ENCODE results near the gene SLC39A6.

- TF ChIP-seq EP300 (IDR thresholded peaks at IDR 0.05; ENCODE audit: borderline replicate concordance in 1 of 2, low read depth in 1 of 2, low read length in 1 of 2) (no peak), CTCF (IDR thresholded peaks at IDR 0.05) (no peak)
Measured at GRCh38 chr18:36160959-36161371, 31.8 kb upstream of the SLC39A6 start.

Measured in SK-N-SH (cell line).